Body of pancreas (tissue), 4 donors: ENCODE data around the gene CLSTN2.

Experiments
- CTCF ChIP-seq, 7 experiments: fragments of 450-650 bp in 4 of 7; fragments of 200-600 bp in 3 of 7; sonication (generic) in 3 of 7; IDR thresholded peaks; one replicate each; pipeline ENCODE4 v1.5.1; 2016 to 2019; ENCODE audit warnings: antibody characterized with exemption in 7 of 7
- POLR2A ChIP-seq, 3 donors: fragments of 450-650 bp; IDR thresholded peaks; one replicate each; pipeline ENCODE4 v1.6.1; 2016; ENCODE audit warnings: antibody characterized with exemption in 3 of 3, mild to moderate bottlenecking in 2 of 3

GRCh38 chr3:139935016-139935865 lies at the start of gene CLSTN2:
- TF ChIP-seq CTCF (IDR thresholded peaks at IDR 0.05), result peak in 2 of 7 experiments; percentile 22 to 30
- TF ChIP-seq POLR2A (IDR thresholded peaks at IDR 0.05), result peak in 1 of 3 donors; percentile 10
